Occipital lobe (tissue), 2 donors: Measurements from ENCODE around the gene KRT3. TPM values are rescaled to one million over a fixed set of nuclear protein-coding genes. Genes with fewer than 3 reads are reported as not detected.

Source experiments
- DNase-seq: peaks from one replicate; lab custom pipeline; 2025; lab: John Stamatoyannopoulos, UW
- total RNA-seq: library from RNA; depleted of rRNA; stranded (reverse); fragments of >200 nt; gene quantifications from one replicate; pipeline ENCODE4 v1.2.3, GENCODE V29; 2014

KRT3 gene
- total RNA-seq, 1 donor from 2014 or later = not detected

DNA sequence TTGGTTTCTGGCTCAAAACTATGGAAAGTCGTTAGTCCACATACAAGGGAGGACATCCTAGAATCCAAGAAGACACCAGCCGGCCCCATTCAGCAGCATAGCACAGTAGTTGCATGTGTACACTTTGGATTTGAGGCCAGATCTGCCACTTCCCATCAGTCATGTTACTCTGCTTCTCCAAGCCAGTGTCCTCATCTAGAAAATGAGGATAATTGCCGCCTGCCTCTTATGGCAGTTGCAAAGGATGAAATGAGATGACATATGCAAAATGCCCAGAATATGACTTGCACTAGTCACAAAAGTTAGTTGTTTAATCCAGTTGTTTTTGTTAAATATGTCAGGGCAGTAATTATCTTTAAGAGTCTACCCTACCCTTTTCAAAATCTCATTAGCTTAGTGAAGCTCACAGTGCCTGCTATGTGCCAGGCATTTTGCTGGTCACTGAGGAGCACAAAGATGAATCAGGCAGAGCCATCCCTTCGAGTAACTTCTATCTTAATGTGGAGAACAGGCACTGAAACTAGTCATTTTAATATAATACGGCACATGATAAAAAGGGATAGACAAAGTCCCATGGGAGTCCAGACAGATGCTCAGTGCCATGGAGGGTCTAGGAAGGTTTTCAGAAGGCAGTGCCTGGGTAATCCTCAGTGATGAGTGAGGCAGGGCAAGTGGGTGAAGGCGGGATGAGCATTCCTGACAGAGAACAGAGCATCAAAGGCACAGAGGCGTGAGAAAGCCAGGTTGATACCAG lies 12.2 kb downstream of the KRT3 start:
- no peak for DNase-seq

DNA sequence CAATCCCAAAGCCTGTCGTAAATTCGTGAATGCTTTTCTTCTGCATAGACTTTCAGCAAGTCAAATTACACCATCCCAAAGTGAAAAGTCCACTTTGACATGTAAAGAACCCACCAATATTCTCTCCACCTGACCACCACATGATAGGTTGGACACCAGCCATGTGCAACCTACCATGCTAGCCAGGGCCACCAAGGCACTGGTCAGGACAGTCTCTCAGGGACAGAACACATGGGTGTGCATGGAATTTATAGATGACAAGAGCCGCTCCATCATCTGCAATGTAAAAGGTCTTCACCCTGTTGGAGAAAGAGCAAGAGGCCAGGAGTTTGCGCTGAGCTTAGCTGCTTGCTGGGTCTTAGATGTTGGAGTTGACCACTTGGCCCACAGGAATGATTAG lies 13.4 kb downstream of the KRT3 start:
- no peak for DNase-seq

DNA sequence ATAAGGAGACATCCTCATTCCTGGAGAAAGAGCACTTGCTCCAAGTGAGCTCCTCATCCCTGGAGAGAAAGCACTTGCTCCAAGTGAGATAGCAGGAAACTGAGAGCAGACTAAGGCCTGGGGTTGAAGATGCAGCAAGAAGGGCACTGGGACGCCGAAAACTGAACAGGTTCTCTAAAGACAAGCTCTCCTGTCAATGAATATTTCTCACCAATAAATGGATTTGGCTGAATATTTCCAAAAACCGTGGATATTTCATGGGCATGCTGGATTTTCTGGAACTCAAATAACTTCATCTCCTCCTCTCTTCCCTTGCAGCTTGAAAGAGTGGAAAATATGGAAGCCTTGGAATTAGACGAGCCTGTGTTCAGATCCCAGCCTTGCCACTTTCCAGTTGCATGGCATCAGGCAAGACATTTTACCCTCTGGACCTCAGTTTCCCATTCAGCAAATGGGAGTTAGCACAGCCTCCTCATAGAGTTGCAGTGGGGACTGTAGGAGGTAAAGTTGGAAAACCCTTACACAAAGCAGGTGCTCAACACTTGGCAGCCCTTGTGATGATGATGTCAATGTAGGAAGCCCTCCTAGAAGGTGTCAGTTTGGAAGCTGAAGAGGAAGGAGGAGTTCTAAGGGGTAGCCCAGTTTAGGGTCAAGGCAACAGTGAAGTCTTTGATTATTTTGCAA lies 14.4 kb downstream of the KRT3 start:
- DNase-seq = no peak

DNA sequence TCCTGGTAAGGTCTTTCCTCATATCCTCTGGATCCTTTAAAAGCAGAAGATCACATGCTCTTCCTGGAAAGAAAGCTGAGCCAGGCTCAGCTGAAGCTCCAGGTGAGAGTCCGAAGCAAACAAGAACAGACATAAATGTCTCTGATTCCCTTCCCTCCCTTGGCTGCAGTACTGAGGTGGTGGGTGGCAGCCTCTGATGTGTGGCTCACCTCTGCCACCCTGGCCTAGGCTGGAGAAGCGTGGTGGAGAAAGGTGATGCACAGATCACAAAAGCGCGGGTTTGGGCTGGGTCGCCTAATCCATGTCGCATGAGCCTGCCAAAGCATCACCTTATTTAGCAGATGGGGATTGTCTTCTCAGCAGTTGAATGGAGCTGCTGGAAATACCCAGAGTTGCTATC lies 16.0 kb downstream of the KRT3 start:
- no peak for DNase-seq

DNA sequence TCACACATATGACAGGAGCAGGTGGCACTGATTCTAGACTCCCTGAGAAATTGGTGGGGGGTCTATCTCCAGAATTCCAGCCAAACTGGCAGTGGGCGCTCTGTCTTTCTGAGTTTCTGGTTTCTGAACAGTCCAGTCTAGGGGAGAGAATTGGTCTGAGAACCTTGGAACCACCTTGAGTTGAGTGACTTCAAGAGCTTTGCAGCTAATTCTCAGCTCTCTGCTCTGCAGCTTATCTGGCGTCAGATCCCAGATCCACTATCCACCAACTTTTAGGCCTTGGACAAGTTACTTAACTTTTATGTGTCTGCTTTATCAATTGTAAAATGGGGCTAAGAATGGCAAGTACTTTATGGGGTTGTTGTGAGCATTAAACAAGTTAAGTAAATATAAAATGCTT lies 17.1 kb downstream of the KRT3 start:
- no peak for DNase-seq

DNA sequence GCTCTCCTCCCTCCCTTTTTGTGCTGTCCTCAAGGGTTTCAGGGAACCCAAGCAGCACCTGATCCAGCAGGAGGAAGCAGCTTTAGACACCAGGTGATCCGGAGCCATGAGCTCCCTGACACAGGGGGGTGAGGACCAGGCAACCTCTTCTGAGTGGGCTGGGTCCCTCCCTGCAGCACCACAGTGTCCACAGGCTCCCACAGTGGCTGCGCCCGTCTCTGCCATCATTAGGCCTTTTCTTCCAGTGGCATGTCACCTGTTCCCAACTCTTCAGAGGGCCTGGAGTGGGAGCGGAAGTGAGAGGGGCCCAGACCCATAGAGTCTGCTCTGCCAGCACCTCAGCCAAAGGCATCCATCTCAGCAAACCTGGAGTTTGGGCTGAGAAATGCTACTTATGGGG lies 18.4 kb downstream of the KRT3 start:
- no peak for DNase-seq

DNA sequence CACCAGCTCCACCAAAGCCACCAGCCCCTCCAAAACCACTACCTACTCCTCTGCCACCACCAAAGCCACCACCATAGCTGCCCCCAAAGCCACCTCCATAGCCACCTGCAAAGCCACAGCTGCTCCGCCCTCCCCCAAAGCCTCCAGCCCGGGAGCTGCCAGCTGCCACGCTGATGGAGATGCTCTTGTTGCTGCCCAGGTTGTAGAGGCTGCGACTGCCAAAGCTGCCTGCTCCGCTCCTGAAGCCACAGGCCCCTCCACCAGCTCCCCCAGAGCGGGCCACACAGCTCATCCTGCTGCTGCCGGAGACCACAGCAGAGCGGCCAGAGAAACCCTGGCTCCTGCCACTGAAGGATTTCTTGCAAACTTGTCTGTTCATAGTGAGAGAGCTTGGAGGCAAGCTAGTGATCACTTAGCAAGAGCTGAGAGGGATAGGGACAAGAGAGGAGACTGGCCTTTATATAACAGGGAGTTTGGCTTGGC lies 19.0 kb downstream of the KRT3 start, which contains the start of gene KRT76:
KRT76 (minus strand) TSS at position 433 of the 483 bp plus-strand sequence; CDS start at position 379, 54 bp downstream.
- no peak for DNase-seq

DNA sequence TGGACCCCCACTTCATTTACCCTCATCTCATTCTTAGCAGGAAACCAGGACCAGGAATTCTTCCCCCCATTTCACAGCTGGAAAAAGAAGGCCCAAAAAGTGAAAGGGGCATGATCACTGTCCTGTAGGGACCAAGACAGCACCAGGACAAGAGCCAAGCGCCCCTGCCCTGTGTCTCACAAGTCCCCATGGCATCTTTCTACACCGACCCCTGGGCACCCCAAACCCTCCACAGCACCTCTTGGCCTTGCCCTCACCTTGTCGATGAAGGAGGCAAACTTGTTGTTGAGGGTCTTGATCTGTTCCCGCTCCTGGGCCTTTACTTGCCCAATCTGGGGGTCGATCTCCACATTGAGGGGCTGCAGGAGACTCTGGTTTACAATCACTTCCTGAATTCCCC lies 19.5 kb downstream of the KRT3 start:
- DNase-seq = no peak

DNA sequence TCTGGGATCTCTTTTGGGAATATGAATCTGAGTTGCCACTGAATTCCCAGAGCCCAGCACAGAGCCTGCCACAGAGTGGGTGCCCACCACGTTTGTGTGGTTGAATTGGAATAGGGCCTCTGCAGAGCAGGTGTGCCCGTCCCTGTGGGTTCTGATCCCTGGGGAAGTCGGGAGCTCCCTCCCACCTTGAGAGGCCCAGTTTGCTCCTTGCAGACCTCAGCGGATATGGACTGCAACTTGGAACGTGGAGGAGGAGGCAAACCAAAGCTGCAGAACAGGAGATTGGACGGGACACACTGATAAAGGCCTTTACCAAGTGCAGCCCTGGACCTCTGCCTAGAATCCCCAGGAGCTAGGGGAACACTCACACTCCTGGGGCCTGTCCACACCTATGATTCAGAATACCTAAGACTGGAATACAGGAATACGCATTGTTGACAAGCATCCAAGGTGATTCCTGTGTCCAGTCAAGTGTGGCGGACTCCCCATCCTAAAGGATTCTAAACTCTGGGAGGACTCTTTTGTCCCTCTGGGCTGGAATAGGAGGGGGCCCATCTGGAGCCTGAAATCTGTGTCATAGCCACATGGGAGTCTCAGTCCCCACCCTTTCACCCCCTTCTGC lies 21.2 kb downstream of the KRT3 start:
- DNase-seq = no peak

DNA sequence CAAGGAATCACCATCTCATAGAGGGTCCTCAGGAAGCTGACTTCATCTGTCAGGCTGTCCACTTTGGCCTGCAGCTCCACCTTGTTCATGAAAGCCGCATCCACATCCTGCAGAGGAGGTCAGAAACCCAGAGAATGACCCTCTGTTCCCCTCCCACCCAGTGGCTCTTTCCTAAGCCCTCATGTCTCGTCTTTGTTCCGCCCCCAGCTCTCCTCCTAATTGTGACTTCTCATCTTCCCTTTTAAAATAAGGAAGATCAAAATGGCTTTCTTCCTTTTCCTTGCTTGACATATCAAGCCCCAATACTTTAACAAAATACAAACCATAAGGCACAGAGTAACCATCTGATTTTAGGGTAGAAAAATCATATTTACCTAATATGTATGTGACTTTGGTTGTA lies 23.1 kb downstream of the KRT3 start:
- no peak for DNase-seq

DNA sequence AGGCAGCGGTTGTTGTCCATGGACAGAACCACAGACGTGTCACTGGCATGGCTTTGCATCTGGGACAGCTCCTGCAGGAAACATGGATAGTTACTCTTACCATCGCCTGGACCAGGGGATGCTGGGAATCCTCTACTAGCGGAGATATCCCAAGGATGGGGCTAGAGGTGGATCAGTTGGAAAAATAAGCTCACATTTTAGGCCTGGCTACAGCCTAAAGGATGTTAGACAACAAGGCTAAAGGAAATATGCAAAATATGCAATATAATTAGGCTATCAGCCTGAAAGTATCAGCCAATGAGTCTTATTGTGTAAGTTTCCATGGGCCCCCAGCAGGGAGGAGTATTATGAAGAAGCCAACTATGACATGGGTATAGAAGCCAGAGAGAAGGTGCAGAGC lies 23.7 kb downstream of the KRT3 start:
- no peak for DNase-seq

DNA sequence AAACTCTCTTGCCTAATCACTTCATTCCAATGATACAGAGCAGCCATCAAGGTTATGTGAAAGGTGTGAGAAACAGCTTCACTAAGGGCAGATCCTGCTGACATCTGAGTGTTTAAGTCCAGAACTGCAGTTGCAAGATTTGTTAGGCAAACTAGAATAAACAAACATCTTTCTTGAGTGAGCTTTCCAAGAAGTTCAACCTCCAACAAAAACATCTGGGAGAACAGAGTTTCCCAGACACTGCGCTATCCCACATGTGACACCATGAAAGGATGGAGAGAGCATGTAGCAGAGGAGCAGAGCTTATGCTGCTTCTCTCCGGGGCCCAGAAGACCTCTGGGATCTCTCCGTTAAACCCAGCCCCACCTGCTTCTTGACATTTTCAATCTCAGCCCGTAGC lies 24.4 kb downstream of the KRT3 start:
- no peak for DNase-seq

DNA sequence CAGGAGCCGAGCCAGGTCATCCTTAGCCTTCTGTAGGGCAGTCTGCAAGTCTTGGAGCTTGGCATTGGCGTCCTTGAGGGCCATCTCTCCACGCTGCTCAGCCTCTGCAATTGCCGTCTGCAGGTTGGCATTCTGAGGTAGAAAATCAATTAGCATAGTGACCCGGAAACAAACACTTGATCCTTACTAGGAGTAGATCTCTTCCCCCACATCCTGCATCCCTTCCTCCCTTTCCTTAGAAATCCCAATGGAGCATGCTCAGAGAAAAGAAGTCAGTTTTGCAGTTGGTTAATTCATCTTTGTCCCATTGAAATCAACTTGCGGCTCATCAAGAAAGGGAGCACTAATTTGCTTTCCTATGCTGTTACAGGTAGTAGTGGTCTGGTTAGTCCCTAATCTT lies 24.8 kb downstream of the KRT3 start:
- DNase-seq = no peak

DNA sequence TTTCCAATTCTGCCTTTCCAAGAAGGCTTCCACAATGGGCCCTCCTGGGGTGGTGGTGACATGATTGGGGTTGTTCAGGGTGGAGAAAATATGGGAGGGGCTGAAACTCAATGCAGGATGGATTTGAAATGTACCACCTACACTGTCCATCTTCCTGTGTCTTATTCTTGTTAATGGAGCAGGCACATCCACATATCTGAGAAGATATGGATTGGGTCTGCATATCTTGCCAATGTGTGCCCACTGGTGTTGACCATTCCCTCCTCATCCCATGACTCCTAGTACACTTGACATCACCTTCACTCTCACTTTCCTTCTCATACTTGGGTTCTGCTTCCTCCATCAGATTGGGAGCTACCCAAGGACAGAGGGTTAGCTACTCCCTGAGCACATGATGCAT lies 26.0 kb downstream of the KRT3 start:
- DNase-seq = no peak

DNA sequence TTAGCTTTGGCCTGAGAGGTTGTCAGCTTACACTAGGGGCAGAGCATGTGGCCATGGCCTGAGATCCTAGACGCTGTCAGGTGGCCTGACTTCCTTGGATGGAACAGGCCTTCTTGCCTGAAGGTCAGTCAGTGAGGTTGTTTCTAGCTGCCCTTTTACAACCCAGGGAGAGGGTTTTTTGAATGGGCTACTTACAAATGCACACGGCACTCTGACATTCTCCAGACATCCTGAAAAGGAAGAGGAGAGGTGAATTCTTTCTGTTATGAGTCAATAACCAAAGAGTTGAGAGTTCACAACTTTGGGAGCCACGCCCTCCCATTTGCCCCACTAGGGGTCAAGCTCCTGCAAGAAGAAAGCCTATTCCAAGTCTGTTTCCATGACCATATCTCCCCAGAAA lies 26.6 kb downstream of the KRT3 start:
- DNase-seq = no peak

DNA sequence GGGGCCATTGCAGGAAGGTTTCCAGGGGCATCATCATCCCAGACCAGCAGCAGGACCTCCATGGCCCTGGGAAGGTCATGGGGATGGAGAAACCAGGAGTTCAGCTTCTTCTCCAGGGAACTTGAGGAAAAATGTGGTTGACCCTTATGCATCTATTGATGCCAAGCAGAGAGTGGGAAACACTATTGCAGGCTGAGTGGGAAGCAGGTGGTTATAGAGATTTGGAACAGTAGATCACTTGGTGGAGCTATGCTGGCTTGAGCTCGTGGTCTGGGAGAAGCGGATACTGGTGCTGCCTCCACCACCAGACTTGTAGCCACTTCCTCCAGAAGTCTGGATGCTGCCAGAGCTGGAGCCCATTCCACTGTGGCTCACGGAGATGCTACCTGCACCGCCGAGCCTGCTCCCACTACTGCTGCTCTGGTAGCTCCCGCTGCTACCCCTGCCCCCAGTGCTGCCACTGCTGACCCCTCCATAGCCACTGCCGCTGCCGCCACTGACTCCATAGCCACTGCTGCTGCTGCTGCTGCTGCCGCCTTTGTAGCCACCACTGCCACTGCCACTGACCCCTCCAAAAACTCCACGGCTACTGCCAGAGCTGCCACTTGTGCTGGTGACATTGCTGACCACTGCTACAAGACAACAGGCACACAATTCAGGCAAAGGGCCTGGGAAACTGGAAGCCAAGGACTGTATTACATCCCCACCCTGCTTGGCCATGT lies 27.3 kb downstream of the KRT3 start:
- DNase-seq = no peak

DNA sequence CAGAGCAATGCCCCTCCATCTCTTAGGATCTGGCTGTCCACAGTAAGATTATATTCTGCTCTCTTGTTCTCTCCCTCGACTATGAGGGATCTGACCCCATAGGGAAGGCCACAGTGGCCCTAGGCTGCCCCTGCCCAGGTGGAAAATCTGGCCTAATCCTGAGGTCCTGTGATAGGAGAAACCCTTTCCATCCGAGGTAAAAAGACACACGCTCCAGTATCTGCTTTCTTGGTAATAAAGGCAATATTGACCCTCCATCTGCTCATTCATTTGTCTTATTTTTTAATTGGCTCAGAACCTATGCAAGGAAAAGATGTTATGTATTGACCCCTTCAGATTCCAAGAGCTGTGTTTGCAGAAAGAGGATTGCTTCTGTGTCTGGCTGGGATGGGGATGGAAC lies 28.5 kb downstream of the KRT3 start:
- no peak for DNase-seq

DNA sequence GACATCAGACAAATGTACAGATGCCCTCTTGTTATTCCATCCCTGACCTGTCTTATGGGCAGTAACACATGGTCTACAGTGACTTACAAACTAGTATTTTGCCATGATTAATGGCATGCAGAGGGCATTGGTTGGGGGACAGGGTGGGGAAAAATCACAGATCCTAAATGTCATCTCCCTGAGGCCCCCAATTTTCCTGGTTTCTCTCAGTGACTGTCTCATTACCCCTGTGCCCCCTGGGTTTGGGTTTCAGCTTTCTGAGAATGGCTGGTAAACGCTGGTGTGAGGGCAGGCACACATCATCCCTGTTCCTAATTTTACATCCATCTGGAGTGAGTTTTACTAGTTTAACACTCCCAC lies 28.9 kb downstream of the KRT3 start:
- no peak for DNase-seq

DNA sequence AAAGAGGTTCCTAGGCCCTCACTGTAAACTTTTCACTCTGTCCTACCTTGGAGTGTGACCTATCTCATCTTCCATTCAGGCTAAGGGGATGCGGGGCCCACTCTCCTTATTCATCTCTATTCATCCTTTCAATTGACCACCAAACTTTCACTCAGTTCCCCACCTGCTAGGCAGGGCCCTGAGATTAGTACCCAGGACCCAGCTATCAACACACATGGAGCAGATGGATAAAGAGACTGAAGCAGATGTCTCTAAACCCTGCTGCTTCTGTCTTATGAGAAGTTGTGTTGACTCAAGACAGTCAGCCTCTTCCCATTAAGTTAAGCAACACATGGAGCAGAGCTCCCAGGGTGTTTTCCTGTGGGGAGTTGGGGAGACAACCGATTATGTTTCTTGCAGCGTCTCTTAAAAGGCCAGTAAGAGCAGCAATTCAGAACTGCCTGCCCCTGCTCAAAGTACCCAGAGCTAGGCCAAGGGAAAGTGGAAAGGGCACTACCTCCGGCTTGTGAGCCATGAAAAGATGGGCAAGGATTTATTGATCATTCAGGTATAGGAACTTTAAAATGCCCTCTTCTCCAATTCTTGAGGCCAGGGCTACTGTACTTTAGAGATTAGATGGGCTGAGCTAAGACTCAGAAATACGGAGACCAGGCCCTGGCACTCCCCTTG lies 29.4 kb downstream of the KRT3 start:
- DNase-seq = no peak

DNA sequence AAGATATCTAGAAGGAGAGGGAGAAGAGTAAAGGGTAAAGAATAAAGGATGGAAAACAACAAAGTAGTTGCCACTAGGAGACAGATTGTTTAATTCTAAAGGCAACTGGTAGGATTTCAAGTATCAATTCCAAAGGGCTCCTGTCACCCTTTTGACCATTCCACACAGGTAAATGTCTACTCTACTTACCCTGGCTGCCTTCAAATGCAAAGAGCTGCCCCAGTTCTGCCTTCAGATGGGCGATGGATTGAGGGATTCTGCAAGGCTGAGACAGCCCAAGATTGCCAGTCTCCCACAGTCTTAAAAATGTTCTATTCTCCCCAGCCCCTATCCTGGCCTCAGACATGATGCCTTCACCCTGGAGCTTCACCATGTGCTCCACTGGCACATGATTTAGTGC lies 30.2 kb downstream of the KRT3 start:
- DNase-seq = no peak

DNA sequence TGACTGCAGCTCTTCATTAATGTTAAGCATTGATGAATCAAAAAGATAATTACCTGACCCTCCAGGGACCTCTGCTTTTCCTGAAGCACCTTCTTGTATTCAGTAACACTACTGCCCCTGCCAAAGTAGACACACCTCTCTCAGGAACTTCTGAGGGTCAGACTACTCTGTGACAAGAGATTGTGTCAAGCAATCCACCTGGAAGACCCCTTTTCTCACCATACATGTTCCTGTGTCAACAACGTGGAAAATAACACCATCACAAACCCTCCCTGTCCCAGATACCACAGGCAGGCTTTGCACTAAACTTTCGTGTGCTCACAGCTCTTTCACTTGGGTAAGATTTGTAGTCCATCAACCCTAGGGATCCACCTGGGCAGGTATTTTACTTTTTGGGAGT lies 31.9 kb downstream of the KRT3 start:
- DNase-seq = no peak
